NCI-H526 (cell line): ENCODE data around the gene IGDCC3.
A peak's percentile ranks its signal among the peaks of the same experiment; 100 is the strongest.

Experiments used
- DNase-seq, 2 experiments: peaks; one replicate each; lab custom pipeline; 2025; lab: John Stamatoyannopoulos, UW

IGDCC3 gene

GRCh38 chr15:65328506-65329287 lies 49.1 kb downstream of the IGDCC3 start:
- DNase-seq, result no peak

DNA sequence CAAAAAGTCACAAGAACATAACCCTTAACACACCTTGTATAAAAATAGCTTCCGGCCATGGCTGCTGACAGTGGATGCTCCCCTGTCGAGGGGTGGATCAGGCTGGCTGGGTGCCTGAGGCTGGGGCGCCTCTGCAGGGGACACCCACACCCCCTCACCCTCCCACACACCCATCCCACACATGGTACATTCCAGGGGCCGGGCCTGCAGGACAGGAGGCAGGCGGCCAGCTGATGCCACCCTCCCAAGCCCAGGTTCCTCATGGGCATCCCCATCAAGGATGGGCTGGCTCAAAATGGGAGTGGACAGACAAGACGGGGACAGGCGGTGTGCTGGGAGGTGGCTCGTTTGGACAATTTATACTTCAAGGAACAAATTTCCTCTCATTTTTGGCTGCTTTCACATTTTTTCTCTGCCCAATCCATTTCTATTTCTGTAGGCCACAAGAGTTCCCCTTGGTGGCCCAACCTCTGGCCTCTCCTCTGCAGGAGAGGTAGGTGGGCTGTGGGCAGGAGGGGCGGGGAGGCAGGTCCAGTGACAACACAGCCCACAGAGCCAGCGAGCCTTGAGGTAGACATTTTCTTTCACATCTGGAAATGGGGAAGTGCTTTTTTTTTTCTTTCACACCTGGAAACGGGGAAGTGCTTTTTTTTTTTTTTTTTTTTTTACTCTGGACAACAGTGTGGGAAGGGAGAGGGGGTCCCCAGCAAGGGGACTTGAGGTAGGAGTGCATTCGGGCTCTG lies 50.0 kb downstream of the IGDCC3 start:
- DNase-seq, result no peak

DNA sequence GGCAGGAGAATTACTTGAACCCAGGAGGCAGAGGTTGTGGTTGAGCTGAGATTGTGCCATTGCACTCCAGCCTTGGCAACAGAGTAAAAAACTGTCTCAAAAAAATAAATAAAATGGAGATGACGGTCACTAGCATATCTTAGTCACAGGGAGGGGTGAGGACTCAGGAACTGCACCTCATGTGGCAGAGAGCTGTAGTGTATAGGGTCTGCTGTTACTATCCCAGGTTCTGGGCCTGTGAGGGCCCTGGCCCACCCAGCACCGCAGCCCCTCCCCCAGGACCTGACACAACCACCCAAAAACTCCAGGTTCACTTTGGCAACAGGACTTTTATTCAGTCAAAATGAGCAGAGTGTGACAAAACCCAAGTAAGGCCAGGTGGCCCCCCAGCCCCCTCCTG lies 51.0 kb downstream of the IGDCC3 start:
- DNase-seq, result no peak

DNA sequence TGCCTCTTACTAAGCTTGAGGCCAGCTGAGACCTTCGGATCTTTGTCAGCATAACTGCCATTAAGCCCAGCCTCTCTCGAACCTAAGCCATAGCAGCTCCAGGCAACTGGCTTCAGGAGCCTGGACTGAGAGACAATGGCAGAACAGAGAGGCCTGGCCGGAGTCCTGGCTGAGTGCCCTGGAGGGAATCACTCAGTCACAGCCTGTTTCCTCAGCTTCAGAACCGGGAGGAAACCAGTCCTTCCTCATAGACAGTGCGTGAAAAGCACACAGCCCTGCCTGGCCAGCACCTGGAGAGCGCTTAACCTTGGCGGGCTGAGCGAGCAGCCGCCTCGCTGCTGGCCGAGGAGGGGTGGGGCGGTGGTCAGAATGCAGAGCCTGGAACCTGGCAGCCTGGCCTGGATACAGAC lies 51.7 kb downstream of the IGDCC3 start:
- peak; percentile 32 to 58 for DNase-seq

GRCh38 chr15:65323071-65323511 lies 54.7 kb downstream of the IGDCC3 start:
- DNase-seq, result peak in 1 of 2 experiments; percentile 33

DNA sequence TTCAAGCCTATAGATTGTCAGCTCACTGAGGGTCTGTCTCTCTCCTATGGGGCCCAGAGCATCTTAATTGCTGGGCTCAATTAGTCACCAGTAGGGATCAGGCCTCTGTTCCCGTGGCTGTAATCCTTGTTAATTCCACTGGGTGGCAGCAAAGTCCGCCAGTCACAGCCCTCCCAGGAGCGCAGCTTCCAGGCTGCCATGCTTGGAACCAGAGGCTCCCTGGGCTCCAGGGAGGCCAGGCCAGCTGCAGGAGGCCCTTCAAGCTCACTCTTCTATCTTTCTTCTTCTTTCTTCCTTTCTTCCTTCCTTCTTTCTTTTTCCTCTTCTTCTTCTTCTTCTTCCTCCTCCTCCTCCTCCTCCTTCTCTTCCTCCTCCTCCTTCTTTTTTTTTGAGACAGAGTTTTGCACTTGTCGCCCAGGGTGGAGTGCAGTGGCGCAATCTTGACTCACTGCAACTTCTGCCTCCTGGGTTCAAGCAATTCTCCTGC lies 58.9 kb downstream of the IGDCC3 start:
- peak; percentile 32 to 85 for DNase-seq

GRCh38 chr15:65312400-65312916 lies 65.3 kb downstream of the IGDCC3 start:
- no peak for DNase-seq

GRCh38 chr15:65311760-65312159 lies 66.0 kb downstream of the IGDCC3 start:
- no peak for DNase-seq

GRCh38 chr15:65310431-65311137 lies 67.2 kb downstream of the IGDCC3 start:
- no peak for DNase-seq

GRCh38 chr15:65309882-65310418 lies 67.9 kb downstream of the IGDCC3 start:
- no peak for DNase-seq

DNA sequence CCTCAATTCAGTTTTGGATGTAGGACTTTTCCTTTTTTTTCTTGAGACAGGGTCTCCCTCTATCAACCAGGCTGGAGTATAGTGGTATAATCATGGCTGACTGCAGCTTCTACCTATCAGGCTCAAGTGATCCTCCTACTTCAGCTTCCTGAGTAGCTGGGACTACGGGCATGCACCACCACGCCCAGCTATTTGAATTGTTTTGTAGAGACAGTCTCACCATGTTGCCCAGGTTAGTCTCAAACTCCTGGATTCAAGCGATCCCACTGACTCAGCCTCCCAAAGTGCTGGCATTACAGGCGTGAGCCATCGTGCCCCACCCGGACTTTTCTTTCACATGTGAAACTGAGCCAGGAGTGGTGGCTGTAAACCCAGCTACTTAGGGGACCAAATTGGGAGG lies 69.8 kb downstream of the IGDCC3 start:
- no peak for DNase-seq

- DNase-seq, result no peak
Measured at GRCh38 chr15:65306551-65306950, 71.3 kb downstream of the IGDCC3 start.

DNA sequence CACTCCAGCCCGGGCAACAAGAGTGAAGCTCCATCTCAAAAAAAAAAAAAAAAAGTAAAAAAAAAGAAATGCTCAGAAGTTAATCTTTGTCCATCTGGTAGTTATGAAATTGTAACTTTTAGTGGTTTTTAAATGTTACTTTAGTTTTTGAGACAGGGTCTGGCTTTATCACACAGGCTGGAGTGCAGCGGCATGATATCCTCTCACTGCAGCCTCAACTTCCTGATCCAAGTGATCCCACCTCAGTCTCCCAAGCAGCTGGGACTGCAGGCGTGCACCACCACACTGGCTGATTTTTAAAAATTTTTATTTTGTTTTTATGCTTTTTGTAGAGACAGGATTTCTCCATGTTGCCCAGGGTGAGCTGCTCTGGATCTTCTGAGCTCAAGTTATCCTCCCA lies 72.0 kb downstream of the IGDCC3 start:
- peak in 1 of 2 experiments; percentile 68 for DNase-seq

DNA sequence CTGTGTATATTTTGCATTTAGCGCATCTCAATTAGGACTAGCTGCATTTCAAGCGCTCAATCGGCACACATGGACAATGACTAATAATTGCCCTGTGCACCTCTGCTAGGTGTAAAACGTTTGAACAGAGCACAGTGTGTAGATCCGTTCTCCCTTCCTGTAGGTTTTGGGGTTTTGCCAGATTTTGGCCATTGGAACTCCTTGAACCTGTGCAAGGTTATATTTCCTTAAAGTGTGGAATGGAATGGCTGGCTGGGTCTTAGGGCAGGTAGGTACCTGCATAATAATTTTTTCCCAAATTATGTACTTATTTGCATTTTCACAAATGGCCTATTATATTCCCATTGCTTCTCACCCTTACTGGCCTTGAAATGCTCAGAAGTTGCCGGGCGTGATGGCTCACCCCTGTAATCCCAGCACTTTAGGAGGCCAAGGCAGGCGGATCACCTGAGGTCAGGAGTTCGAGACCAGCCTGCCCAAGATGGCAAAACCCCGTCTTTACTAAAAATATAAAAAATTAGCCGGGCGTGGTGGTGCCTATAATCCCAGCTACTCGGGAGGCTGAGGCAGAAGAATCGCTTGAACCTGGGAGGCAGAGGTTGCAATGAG lies 72.5 kb downstream of the IGDCC3 start:
- peak in 1 of 2 experiments; percentile 100 for DNase-seq

GRCh38 chr15:65304381-65305149 lies 73.2 kb downstream of the IGDCC3 start, which contains the start of gene RNU5B-1:
TSS of gene RNU5B-1 (plus strand) at chr15:65304677.
- DNase-seq, result peak; percentile 98 to 100

- peak; percentile 61 to 78 for DNase-seq
Measured at GRCh38 chr15:65303687-65304380, 74.0 kb downstream of the IGDCC3 start.

DNA sequence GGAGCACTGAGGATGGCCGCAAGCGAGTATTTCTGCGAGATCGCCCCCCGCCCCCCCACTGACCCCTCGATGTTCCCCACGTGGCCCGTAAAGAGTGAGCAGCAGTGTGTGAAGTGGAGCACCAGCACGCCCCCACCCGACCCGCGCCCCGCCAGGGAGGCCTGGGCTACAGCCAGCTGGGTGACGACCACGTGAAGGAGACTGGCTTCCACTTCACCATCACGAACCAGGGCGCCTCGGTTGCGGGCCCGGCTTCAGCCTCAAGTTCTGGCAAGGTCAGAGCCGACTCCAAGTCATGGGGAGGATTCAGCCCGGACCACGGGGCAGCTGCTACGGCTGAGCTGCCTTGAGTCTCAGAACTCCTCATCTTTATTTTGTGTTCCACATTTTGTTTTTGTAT lies 75.7 kb downstream of the IGDCC3 start:
- no peak for DNase-seq

- DNase-seq, result no peak
Measured at GRCh38 chr15:65300924-65301441, 76.8 kb downstream of the IGDCC3 start.

GRCh38 chr15:65298731-65299130 lies 79.1 kb downstream of the IGDCC3 start:
- DNase-seq, result no peak
